AG04450 (cell line): Measurements from ENCODE around the gene CFAP57. TPM values are rescaled to one million over a fixed set of nuclear protein-coding genes. Genes with fewer than 3 reads are reported as not detected.

Experiments
- CTCF ChIA-PET: fragments of 300-600, 350-600 bp; formaldehyde crosslinking; extraction: SDS; loops from one replicate; lab custom pipeline; 2022; ENCODE audit warnings: antibody characterized with exemption, inconsistent platforms; lab: Charles Lee
- POLR2A ChIA-PET: fragments of 350-600 bp; formaldehyde crosslinking; extraction: SDS; loops from one replicate; lab custom pipeline; 2021; ENCODE audit warnings: antibody characterized with exemption, inconsistent platforms; lab: Yijun Ruan, JAX
- DNase-seq: peaks from one replicate; pipeline ENCODE4 v3.0.0-alpha.2; 2011; ENCODE audit warnings: low read depth, low spot score
- H3K27ac ChIP-seq: one replicate; pipeline ENCODE4 v1.5.1; 2012; ENCODE audit warnings: low read depth, low read length, control low read depth
- H3K27me3 ChIP-seq: one replicate; pipeline ENCODE4 v1.6.0; 2012; ENCODE audit warnings: low read length; ENCODE audit not compliant: control insufficient read depth, insufficient read depth
- H3K4me3 ChIP-seq: 2 replicates; pipeline ENCODE4 v1.5.1; 2011; ENCODE audit warnings: mild to moderate bottlenecking, low read depth, low read length, control low read depth
- H3K9me3 ChIP-seq: 2 replicates; pipeline ENCODE4 v1.5.1; 2012; ENCODE audit warnings: low read length; ENCODE audit not compliant: control insufficient read depth, insufficient read depth
- polyA plus RNA-seq: library from polyadenylated mRNA; depleted of rRNA; stranded (reverse); fragments of >200 nt; gene quantifications from 2 replicates; pipeline ENCODE4 v1.2.3, GENCODE V29; 2011
- TF ChIP-seq, protein P1 (sequence below): IDR thresholded peaks from 2 replicates; pipeline ENCODE4 v1.5.1; 2011; ENCODE audit warnings: low read depth, low read length, control low read depth, inconsistent platforms

The CFAP57 gene
- polyA plus RNA-seq, 1 experiment: 0.58 TPM

DNA sequence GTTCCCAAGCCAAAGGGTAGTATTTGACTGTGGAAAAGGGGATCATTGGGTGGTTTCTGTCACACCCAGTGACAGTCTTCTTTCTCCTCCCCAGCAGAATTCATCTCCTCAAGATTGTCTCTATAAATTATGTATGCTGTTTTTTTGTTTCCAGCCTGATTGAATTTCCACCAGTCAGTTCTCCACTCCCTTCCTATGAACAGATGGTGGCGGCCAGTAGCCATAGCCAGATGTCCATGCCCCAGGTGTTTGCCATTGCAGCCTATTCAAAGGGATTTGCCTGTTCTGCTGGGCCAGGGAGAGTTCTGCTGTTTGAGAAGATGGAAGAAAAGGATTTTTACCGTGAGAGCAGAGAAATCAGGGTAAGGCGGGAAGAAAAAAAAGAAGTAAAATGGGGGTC, 12.9 kb downstream of the CFAP57 start:
- Histone ChIP-seq H3K27me3 (no peaks in the 10 kb centered on the region), H3K4me3 (no peak overlapping the region), H3K9me3 (peaks cover 3% of the 10 kb centered on the region), H3K27ac (no peak overlapping the region)
- TF ChIP-seq, protein P1, sequence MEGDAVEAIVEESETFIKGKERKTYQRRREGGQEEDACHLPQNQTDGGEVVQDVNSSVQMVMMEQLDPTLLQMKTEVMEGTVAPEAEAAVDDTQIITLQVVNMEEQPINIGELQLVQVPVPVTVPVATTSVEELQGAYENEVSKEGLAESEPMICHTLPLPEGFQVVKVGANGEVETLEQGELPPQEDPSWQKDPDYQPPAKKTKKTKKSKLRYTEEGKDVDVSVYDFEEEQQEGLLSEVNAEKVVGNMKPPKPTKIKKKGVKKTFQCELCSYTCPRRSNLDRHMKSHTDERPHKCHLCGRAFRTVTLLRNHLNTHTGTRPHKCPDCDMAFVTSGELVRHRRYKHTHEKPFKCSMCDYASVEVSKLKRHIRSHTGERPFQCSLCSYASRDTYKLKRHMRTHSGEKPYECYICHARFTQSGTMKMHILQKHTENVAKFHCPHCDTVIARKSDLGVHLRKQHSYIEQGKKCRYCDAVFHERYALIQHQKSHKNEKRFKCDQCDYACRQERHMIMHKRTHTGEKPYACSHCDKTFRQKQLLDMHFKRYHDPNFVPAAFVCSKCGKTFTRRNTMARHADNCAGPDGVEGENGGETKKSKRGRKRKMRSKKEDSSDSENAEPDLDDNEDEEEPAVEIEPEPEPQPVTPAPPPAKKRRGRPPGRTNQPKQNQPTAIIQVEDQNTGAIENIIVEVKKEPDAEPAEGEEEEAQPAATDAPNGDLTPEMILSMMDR: no peak
- DNase-seq: no peak
- CTCF ChIA-PET: no interaction called here
- POLR2A ChIA-PET: no interaction called here

DNA sequence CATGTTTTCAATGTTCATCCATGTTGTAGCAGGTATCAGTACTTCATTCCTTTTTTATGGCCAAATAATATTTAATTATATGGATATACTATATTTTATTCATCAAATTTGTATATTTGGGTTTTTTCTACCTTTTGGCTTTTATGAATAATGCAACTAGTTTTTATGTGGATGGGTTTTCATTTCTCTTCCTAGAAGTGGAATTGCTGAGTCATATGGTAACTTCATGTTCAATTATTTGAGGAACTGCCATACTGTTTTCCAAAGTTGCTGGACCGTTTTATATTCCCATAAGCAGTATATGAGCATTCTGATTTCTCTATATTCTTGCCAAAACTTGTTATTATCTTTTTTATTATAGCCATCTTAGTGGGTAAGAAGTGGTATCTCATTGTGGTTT, 16.0 kb downstream of the CFAP57 start:
- CTCF ChIA-PET: no interaction called here
- TF ChIP-seq, protein P1: no peak

DNA sequence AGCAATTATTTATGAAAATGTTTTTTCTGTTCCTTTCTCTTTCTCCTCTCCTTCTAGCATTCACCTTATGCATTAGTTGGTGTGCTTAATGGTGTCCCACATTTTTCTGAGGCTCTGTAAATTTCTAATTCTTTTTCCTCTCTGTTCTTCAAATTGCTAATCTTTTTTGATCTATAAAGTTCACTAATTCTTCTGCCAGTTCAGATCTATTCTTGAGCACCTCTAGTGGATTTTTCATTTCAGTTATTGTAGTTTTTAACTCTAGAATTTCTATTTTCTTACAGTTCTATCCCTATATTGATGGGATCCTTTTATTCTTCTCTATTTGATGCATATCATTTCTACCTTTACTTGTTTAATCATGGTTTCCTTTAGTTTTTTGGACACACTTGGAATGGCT, 22.4 kb downstream of the CFAP57 start:
- ChIA-PET CTCF (no interaction called here), POLR2A (no interaction called here)
- TF ChIP-seq, protein P1: no peak
- Histone ChIP-seq H3K27ac (no peak overlapping the region), H3K27me3 (no peaks in the 10 kb centered on the region), H3K9me3 (peaks cover 9% of the 10 kb centered on the region), H3K4me3 (no peak overlapping the region)
- DNase-seq: no peak

More for the DNA sequence above, 16.0 kb downstream of the CFAP57 start:
- POLR2A ChIA-PET: no interaction called here
- Histone ChIP-seq H3K27ac (no peak overlapping the region), H3K4me3 (no peak overlapping the region), H3K27me3 (no peaks in the 10 kb centered on the region), H3K9me3 (peaks cover 9% of the 10 kb centered on the region)
- DNase-seq: no peak

DNA sequence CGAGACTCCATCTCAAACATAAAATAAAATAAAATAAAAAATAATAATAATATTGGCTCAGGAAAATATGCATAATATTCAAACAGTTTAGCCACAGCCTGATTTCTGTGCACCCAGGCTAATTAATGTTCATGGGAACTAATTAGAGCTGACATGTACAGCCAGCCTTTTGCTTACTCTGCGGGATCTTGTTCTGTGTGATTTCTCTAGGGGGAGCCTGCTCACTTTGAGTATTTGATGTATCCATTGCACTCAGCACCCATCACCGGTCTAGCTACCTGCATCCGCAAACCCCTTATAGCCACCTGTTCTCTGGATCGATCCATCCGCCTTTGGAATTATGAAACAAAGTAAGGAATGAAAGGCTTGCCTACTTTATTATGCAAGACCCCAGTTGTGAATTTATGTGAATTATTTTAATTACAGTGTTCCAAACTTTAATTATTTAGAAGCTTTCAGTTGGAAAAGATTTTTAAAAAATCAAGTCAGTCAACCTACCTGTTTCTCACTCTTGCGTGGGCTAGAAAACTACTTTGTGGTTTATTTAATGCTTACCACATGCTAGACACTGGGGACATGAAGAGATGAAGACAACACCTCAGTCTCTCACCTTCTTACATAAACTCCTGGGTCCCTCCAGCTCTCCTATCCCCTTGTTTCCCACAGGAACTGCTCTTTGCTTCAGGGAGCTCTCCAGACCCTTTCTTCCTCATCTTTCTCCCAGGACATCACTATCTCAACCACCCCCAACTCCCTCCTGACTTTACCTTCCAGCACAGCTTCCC, 25.4 kb downstream of the CFAP57 start:
- TF ChIP-seq, protein P1: no peak
- Histone ChIP-seq H3K27me3 (no peaks in the 10 kb centered on the region), H3K4me3 (no peak overlapping the region), H3K9me3 (no peaks in the 10 kb centered on the region; the same call in 1 of the 2 replicates), H3K27ac (no peak overlapping the region)
- POLR2A ChIA-PET: interaction anchor here (0.9 kb wide), 1 partner anchor 9 kb away, joined by 3 read pairs; no protein-coding TSS in a partner anchor
- DNase-seq: no peak
- CTCF ChIA-PET: no interaction called here

DNA sequence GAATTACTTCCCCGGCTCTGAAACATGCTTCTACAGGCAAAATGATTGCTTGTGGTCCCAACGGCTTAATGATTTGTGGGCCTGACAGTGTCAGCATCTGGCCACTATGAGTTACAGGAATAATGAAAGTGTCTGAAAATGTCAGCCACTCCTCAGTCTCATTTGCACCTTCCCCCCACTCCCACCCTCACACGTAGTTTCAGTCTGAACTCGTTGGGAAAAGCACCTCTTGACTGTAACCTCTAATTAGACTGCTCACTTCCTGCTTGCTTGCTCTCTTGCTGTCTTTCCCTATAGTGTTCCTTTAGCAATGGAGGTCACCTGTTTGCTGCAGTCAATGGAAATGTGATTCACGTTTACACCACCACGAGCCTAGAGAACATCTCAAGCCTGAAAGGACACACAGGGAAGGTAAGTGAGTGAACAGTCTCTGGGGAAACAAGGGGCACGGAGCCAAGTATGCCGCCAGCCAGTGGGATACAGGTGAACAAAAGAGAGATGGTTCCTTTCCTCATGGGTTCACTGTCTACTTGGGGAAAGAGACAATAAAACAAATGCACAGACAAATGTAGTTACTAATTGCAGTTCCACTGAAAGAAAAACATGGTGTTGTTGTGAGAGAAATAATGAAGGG, 27.1 kb downstream of the CFAP57 start:
- ChIA-PET POLR2A (no interaction called here), CTCF (no interaction called here)
- DNase-seq: no peak
- no peaks in the 10 kb centered on the region; the same call in 1 of the 2 replicates for H3K9me3 ChIP-seq
- H3K4me3 ChIP-seq: no peak overlapping the region
- no peaks in the 10 kb centered on the region for H3K27me3 ChIP-seq
- TF ChIP-seq, protein P1: no peak
- no peak overlapping the region for H3K27ac ChIP-seq
